Epithelial cell of alveolus of lung (primary cell): ENCODE data around the gene KLRC1. TPM values are rescaled to one million over a fixed set of nuclear protein-coding genes. Genes with fewer than 3 reads are reported as not detected.

ENCODE experiments used
- total RNA-seq: library from RNA; depleted of rRNA; stranded (reverse); fragments of >200 nt; gene quantifications from 2 replicates; pipeline ENCODE4 v1.2.1, GENCODE V29; 2015

KLRC1 gene
- not detected in 2 replicates for total RNA-seq

DNA sequence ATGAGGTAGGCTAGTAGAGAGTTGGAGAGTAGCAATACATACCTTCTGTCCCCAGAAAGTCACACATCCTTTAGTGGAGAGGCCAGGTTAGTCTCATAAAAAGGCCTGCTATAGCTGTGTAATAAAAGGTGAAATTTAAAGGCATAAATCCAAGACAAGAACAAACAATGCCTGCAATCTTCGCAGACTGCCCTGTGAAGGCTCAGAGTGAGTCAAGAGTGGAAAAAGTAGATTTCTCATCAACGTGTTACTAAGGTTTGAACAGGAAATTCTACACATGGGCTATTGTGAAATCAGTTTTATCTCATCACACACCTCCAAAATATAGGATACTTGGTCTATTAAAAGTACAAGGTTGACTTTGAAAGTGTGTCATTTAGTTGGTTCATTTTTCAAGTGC, at the start of gene KLRC1:
KLRC1 (minus strand) TSS at position 222 of the 400 bp plus-strand sequence. CDS start 2,221 bp downstream, outside the sequence.

DNA sequence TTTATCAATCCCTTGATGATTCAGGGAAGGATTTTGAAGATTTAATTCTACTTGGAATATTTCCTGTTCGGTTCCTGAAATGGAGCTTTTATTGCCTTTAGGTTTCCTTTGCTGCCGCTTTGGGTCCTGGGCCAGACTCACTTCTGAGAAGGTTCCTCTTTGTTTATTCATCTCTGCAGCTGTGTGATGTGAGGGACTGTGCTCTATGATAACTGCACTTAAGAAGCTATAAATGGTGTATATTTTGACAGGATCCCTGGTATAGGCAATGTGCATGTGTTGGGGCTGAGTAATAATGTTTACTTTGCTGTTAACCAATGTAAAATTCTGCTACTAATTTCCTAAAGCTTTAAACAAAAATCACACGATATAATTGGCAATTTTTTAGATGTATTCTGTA, 17.4 kb downstream of the KLRC1 start, which contains the start of gene KLRC2:
KLRC2 (minus strand) TSS at position 195 of the 400 bp plus-strand sequence; CDS start at position 171, 24 bp downstream.

DNA sequence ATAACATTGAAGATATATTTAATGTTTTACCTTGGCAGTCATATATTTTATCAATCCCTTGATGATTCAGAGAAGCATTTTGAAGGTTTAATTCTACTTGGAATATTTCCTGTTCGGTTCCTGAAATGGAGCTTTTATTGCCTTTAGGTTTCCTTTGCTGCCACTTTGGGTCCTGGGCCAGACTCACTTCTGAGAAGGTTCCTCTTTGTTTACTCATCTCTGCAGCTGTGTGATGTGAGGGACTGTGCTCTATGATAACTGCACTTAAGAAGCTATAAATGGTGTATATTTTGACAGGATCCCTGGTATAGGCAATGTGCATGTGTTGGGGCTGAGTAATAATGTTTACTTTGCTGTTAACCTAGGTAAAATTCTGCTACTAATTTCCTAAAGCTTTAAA, 32.8 kb downstream of the KLRC1 start, which contains the start of gene KLRC3:
KLRC3 (minus strand) TSS at position 262 of the 400 bp plus-strand sequence; CDS start at position 217, 45 bp downstream.

DNA sequence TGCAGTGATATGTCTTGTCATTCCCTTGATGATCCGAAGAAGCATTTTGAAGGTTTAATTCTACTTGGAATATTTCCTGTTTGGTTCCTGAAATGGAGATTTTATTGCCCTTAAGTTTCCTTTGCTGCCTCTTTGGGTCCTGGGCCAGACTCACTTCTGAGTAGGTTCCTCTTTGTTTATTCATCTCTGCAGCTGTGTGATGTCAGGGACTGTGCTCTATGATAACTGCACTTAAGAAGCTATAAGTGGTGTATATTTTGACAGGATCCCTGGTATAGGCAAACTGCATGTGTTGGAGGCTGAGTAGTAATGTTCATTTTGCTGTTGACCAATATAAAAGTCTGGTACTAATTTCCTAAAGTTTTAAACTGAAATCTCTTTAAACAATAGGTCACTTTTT, 43.8 kb downstream of the KLRC1 start, which contains the start of gene KLRC4:
KLRC4 (minus strand) TSS at position 366 of the 400 bp plus-strand sequence; CDS start at position 184, 182 bp downstream.

Other genes with a start within 250 kb of the KLRC1 start
- 69.3 and 89.6 TPM in 2 replicates for gene GABARAPL1, start 240.5 kb downstream of the KLRC1 start, total RNA-seq
- under 0.01 and 0.64 TPM in 2 replicates for gene KLRD1, start 145.5 kb downstream of the KLRC1 start, total RNA-seq
- gene KLRK1, start 63.3 kb downstream of the KLRC1 start, total RNA-seq = 0.08 TPM in 1 of 2 replicates, not detected in the other
- gene KLRC4, start 43.6 kb downstream of the KLRC1 start, total RNA-seq = not detected in 2 replicates
- gene KLRC3, start 32.8 kb downstream of the KLRC1 start, total RNA-seq = 0.39 TPM in 1 of 2 replicates, not detected in the other
- not detected in 2 replicates for gene KLRC2, start 17.4 kb downstream of the KLRC1 start, total RNA-seq
- 0.78 and 1.3 TPM in 2 replicates for gene EIF2S3B, start 52.5 kb upstream of the KLRC1 start, total RNA-seq
- 31.0 and 44.9 TPM in 2 replicates for gene MAGOHB, start 160.2 kb upstream of the KLRC1 start, total RNA-seq
- gene STYK1, start 220.7 kb upstream of the KLRC1 start, total RNA-seq = 2.3 TPM in 1 of 2 replicates, not detected in the other